Fibroblast of peridontal ligament (primary cell): Measurements from ENCODE around the gene GPR4.
"Not testable (repeated sequence)": the region's sequence is repeated elsewhere in the genome, so short reads cannot be mapped to it uniquely, and the experiment has no call there.

Experiments used
- DNase-seq: peaks from one replicate; pipeline ENCODE4 v3.0.0-alpha.2; 2010; ENCODE audit errors: extremely low read depth

GPR4 gene

DNA sequence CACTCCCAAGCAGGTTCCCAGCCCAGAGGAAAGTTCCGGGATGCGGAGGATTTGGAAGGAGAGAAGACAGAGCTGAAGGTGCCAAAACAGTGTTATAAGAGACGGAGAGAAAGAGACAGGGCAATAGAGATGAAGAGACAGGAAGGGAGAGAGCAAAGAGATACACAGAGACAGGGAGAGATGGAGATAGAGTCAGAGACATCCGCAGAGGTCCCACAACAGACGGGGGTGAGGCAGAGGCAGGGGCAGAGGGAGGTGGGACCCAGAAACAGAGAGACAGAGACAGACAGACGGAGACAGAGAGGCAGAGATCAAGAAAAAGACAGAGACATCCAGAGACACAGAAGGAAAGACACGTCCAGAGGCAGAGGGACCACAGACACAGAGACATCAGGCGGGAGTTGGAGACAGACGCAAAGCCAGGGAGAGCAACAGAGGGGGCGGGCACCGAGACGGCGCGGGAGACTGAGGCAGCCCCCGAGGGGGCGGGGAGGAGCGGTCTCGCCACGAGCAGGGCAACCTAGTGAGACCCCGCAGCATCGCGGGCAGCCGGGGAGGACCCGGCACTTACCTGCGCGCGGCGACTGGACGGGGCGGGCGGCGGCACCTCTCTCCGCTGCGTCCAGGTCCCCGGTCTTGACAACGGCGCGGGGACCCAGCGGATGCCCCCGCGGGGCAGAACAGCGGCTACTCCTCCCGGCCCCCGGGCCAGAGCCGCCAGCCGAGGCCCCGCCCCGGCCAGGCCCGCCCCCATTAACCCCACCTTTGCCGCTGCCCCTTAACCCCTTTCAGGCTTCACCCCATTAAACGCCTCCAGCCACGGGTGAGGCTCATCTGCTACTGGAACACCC lies at the start of gene GPR4:
Gene GPR4 (minus strand): TSS at position 689 of the 851 bp plus-strand sequence. CDS start 10,346 bp downstream, outside the sequence.
- no peak for DNase-seq

DNA sequence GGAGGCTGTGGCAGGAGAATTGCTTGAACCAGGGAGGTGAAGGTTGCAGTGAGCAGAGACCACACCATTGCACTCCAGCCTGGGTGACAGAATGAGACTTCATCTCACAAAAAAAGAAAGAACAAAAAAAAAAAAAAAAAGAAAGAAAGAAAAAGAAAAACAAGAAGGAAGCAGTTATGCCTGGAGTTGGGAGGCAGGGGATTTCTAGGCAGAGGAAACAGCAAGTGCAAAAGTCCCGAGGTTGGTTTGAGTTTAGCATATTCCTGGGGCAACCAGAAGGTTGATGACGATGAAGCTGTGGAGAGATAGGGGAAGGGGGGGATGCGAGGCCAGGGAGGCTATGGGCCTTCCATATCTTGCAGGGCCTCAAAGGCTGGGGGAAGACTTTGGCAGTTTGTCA lies 48.7 kb upstream of the GPR4 start:
- no peak for DNase-seq

DNA sequence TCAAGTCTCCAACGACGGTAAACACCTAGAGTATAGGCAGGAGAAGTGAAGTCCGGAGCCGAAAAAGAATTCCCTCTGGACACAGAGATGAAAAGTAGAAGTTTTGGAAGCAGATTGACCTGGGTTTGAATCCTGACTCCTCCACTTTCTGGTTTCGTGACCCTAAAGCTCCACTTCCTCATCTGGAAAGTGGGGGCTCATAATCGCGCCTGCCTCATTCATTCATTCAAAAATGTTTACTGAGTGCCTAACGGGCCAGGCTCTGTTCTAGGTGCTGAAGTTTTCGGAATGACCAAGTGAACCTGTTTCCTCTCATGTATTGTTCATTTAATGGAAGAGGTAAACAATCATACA lies 44.3 kb upstream of the GPR4 start:
- no peak for DNase-seq

DNA sequence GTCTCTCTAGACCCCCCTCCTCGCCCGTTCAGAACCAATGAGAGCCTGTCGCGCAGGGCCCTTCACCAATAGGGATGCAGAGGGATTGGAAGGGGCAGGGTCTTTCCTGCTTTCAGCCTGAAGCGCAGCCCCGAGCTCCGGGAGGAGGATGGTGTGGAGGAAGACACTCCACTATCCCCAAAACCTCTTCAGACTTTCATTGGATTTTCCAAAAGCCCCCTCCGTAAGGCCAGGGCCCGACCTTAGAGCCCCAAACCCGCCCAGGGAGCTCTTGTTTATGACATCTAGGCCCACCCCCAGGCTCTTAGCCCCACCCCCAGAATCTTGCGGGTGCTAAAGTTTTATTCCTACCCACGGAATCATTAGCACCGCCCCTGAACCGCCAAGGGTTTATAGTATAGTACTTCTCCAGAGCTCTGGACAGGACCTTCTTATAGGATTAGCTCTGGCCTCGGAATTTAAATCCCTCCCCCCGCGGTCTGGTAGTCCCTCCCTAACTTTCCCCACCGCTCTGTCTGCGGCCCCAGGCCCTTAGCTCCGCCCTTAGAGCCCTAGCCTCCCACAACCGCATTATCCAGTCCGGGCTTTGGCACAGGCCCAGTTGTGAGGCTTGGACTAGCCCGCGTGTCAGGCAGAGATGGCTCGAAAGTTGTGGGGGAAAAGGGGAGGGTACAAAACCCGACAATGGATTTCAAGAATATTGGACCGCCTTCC lies 43.8 kb upstream of the GPR4 start:
- DNase-seq, result peak; percentile 75

DNA sequence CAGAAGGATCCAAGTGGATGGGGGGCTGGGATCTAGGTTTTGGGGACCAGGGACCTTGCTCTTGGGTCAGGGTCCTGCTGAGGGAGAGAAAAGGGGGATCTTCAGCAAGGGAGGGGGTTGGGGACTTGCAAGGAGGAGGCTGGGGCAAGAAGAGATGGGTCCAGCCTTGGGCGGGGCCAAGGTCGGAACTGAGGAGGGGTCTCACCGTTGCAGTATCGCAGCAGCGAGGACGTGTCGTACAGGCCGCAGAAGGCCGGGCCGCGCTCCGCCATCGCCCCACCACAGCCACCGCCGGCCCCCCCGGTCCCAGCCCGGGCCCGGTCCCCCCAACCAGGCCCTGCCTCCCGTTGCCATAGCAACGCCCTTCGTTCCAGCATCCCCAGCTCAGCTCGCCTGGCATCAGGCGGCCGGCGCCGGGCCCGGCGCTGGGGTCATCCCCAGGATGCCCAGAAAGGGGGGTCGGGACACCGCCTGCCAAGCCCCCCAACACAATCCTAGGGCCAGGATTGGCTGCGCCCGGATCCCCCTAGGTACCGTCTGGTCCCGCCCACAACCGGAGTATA lies 43.1 kb upstream of the GPR4 start:
- DNase-seq, result no peak

DNA sequence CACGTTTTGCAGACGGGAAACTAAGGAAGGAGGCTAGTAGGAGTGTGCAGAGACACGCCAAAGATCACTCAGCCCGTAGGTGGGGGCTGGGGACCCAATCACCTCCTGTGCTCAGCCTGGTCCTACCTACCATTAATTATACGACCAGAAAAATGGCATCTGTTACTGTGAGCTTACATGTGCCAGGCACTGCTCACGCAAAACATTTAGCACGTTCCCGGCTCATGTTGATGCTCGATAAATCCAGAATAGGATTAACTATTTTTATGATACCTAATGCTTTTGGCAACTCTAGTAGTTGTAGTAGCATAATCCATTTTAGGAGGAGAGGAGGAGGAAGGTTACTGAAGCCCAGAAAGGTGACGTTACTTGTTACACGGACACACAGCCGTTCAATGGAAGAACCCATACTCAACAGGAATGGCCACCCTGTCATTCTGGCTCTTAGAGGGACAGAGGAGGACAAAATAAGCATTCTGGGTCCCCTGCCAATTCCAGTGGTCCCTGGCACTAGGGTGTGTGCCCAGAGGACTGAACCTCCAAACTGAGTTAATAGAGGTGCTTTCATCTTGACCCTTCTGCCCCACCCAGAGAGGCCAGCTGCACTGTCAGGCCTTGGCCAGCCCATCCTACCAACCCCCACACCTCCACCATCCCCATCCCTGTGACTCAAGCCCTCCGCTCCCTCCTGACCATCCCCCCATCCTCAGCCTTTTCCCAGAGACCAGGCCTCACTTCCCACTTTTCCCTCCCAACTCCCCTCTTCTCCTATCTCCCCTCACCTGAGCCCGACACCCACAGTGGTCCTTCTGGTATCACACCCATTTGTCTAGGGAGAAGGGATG lies 42.1 kb upstream of the GPR4 start:
- no peak for DNase-seq

DNA sequence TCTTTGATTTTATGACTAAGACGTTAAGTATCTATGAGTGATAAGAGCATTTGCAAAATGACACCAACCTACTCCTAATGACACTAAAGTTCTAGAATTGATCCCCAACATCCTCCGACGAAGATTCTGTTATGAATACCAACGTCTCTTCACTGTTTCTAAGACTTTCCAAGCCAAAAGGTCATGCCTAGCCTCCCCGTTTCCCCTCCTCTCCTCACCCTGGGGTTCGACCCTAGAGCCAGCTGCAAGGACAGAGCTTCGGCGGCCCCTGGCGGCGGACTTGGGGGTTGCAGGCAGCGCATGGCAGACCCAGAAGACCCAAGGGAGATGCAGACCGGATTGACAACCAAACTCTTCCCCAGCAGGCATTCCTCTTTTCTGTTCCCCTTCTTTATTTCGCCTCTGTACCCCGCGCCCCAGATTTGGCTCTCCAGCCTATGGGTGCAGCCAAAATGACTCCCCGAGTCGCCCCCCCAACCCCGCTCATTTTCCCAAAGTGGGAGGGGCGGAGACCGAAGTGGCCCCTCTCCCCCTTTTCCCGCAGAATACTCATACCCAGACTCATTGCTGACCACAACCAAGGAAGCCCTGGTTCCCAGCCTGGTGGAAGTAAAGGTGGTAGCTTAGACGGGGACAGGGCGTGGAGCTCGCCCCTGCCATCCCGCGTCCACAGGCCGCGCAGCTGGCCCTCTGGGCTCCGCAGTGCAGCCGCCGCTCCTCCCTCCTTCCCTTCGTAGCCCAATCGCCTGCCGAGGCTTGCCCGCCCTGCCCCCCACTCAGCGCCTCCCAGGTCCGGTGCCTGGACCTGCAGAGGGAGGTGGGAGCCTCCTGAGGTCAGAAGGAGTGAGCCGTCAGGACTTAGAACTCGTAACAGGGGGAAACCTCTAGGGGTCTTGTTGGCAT lies 41.3 kb upstream of the GPR4 start:
- peak; percentile 71 for DNase-seq

DNA sequence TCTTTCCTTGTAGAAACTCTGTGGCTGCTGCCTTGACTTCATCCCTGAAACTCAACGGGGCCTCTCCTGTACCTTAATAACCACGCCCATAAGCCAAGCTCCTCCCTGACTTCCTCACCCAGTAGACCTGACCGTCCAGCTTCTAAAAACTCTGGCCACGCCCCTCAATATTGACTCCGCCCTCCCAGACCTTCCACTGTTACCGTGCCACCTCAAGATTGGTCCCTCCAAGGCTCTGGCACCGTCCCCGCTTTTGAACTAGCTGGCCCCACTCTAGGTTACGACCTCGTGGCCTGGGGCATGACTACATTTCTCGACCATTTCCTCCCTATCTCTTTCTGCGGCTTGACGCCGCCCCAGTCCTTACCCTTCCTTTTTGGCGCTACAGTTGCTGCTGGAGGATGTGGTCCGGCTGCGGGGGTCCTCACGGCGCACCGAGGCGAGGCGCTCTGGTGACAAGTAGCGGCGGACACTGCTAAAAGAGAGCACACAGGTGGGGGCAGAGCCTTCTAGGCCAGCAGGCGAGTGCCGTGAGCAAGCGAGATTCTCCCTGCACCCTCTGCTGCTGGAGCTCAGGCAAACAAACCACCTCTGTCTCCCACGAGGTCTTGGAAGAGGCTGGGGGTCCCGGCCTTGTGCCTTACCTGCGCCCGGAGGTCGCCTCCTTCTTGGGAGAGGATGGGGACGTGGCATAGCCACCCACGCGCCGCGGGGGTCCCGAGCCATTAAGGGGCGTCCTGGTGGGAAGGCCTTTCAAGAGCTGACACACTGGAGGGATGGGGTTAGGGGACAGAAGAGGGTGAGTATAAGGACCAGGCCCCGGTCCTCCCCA lies 39.5 kb upstream of the GPR4 start:
- peak; percentile 21 for DNase-seq

DNA sequence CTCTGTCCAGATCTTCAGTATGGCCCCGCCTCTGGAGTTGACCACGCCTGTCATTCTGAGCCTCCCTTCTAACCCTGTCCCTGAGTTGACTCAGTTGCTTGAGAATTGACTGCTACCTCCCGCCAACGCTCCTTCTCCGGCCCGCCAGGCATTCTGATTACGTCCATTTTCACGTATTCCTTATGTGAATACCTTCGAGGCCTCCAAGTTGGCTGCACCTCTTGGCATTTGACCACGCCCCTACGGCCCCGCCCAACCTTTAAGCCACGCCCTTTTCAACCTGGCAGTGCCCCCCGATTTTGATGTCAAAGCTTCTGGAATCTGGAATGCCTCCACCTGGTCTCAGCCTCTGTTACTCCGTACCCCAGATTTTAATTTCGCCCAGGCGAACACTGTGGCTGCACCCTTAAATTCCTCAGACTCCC lies 38.8 kb upstream of the GPR4 start:
- no peak for DNase-seq

DNA sequence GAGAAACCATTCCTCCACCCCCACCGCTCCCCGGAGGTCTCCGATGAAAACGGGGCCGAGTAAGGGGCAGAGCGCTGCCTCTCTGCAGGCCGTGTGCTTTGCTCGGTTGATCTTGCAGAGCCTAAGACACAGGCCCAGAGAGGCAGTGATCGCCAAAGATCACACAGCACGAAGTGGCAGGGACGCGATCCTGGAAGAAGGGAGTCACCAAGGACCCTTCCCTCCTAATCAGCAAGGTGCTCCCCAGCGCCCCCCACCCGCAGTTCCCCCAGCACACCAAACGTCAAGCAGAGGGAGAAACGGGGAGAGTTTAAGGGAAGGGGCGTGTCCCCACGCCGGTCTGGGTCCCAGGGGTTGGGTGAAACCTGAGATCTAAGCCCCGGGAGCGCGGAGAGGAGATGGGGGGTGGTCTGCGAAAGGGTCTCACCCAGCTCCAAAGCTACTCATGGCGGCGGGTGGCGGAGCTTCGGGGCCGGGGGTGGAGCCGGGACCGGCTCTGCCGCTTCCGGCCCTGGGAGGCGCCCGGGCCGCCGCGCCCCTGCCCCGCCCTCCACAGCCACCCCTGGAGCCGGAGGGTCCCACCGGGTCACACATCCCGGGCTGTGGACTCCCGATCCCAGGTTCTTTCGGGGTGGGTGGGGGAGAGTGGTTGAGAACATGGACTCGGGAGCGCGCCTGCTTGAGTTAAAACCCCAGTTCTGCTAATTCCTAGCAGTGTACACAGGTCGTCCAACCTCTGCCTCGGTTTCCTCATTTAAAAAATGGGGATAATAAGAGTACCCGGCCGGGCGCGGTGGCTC lies 37.1 kb upstream of the GPR4 start, which contains the start of gene EML2:
Gene EML2 (minus strand): TSS at position 468 of the 800 bp plus-strand sequence. CDS start 21 bp downstream, at position 447.
- DNase-seq, result peak; percentile 5

DNA sequence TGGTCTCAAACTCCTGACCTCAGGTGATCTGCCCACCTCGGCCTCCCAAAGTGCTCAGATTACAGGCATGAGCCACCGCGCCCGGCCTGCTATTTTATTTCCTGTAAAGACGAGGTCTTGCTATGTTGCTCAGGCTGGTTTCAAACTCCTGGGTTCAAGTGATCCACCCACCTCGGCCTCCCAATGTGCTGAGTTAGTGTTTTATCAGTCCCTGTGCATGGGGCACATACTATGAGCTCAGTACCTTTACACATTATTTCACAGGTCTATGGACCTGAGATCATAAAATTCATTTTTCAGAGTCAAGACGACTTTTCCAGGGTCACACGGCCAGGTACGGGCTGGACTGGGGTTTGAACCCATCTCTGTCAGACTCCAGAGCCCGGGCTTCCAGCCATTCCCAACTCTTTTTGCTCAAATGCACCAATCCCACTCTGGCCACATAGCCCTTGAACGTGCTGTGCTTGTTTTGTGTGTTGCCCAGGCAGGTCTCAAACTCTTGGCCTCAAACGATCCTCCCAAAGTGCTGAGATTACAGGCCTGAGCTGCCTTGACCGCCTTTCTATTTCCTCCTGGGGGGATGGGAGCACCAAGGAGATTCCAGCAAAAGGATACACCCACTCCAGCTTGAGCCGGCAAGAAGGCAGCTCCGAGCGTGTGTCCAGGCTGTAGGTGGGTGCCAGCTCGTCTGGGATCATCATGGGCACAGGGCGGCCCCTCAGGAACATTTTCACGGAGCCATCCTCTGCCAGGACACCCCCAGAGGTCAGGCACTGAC lies 36.1 kb upstream of the GPR4 start:
- peak; percentile 14 for DNase-seq

DNA sequence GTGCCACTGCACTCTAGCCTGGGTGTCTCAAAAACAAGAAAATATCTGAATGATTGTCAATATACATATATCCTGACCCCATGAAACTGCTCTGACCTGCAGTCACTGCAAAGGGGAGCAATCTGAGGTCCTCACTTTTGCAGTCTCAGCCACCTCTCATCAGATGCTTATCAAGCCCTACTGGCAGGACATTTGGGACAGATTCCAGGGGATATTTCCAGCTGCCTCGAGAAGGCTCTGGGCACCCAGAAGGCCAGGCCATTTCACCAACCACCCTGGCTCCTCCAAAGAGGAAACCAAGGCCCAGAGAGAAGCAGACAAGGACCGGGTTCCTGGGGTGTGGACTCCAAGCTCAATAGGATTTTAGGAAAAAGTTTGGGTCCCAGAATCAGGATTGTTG lies 34.9 kb upstream of the GPR4 start:
- DNase-seq, result no peak

DNA sequence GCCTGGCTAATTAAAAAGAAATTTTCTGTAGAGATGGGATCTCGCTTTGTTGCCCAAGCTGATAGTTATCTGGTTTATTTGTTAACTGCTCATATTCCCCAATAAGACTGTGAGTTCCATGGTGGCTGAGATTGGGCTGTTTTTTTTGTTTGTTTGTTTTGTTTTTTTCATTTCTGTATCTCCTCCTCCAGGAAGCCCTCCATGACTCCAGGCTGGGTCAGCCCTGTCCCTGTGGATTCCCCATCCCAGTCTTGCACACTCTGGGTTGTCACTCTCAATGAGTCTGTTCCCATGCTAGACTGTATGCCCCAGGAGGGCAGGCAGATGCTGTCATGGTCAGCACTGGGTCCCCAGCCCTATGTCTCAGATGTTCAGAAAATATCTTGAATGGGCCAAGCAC lies 34.3 kb upstream of the GPR4 start:
- DNase-seq, result no peak

DNA sequence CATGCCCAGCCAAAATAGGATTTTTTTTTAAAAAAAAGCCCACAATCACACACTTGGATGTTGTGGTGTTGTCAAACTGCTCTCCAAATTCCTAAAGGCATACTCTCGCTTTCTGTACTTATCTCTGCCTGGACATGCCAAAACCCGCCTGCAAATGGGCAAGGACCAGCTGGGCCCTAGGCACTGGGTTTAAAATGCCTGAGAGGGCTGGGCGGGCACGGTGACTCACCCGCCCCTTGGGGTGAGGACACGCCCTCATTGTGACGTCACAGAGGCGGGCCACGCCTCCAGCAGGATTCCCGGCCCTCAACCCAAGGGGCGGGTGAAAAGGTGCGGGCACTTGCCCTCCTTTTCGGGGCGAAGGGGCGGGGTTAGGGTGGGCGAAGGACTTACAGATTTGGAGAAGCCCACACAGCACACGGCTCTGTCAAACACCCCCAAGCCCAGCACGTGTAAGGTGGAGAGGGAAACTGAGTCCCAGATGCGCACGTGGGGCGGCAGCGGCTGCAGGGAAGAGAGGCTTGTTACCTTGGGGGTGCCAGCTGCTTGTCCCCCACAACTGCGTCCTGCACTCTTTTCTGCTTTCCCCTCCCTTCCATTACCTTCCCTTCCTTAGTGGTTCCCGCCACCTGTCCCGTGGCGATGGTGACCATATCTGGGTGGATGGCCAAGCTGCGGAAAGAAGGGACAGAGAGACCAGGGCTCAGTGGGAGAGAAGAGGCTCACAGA lies 30.6 kb upstream of the GPR4 start:
- DNase-seq, result peak; percentile 88

DNA sequence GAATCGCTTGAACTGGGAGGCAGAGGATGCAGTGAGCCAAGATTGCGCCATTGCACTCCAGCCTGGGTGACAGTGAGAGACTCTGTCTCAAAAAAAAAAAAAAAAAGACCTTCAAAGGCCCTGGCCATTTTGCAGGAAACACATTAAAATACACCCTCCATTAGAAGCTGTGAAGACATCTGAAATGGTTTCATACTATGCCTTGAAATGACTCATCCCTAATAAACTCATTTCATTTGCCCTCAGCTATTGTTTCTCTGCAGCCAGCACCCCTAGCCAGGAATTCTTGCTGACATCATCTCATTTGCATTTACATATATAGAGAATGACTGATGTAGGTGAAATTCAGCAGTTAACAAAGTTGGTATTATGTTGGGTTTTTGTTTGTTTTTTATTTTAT lies 28.5 kb upstream of the GPR4 start:
- peak; percentile 90 for DNase-seq

DNA sequence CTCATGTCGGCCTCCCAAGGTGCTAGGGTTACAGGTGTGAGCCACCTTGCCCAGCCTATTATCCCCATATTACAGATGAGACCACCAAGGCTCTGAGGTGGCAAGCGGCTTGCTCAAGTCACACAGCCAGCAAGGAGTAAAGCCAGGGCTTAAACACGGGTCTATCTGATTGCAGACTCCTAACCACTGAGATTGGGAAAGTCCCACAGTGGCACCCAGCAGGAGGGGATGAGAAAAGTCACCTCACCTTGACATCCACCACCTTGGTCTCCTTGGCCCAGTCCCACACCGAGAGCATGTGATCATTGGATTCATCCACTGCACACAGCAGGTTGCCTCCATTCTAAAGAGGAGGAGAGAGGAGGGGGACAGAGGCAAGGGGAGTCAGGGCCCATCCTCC lies 27.7 kb upstream of the GPR4 start:
- DNase-seq, result no peak

DNA sequence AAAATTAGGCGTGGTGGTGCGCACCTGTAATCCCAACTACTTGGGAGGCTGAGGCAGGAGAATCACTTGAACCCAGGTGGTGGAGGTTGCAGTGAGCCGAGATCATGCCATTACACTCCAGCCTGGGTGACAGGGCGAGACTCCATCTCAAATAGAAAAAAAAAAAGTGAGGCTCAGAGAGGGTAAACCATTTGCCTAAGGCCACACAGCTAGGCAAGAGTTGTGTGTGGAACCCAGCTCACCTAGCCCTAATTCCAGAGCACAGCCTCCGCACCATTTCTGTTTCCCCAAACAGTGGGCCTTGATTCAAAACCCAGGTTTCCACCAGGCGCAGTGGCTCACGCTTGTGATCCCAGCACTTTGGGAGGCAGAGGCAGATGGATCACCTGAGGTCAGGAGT lies 26.2 kb upstream of the GPR4 start:
- DNase-seq, result not testable (repeated sequence)

DNA sequence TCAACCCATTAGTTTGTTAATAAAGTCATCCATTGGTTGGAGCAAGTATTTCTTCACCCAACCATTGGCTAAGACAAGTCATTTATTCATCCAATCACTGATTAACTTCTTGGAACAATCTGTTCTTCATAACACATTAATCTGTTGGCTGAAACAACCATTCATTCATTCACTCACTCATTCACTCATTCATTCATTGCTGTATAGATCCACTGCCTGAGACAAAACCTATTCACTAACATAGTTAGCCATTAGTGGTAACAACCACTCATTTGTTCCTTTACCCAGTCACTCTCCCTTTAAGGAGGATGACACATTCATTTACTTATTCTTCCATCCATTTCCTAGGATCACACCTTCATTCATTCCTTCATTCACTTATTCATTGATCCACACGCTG lies 22.0 kb upstream of the GPR4 start:
- no peak for DNase-seq
